H9 (cell line): Measurements from ENCODE around the gene PTPN13. TPM values are rescaled to one million over a fixed set of nuclear protein-coding genes. Genes with fewer than 3 reads are reported as not detected.

Source experiments
- DNase-seq: peaks from one replicate; pipeline ENCODE4 v3.0.0-alpha.2; 2017
- H2AFZ ChIP-seq: one replicate; pipeline ENCODE4 v1.6.1; 2013; ENCODE audit warnings: mild to moderate bottlenecking, low read length, control low read depth, moderate library complexity
- H2AK5ac ChIP-seq: 2 replicates; pipeline ENCODE4 v1.6.1; 2013; ENCODE audit warnings: low read length, control low read depth, mixed read lengths; ENCODE audit not compliant: insufficient read length
- H2BK120ac ChIP-seq: one replicate; pipeline ENCODE4 v1.6.1; 2013; ENCODE audit warnings: low read depth, mild to moderate bottlenecking, low read length, control low read depth, inconsistent platforms; ENCODE audit not compliant: poor library complexity, severe bottlenecking
- H2BK12ac ChIP-seq: 2 replicates; pipeline ENCODE4 v1.6.1; 2013; ENCODE audit warnings: low read length, control low read depth, mixed read lengths, low read depth; ENCODE audit not compliant: insufficient read length
- H2BK15ac ChIP-seq: 2 replicates; pipeline ENCODE4 v1.6.1; 2013; ENCODE audit warnings: low read depth, low read length, control low read depth
- H2BK20ac ChIP-seq: one replicate; pipeline ENCODE4 v1.6.1; 2013; ENCODE audit warnings: low read depth, mild to moderate bottlenecking, low read length, control low read depth, inconsistent platforms; ENCODE audit not compliant: poor library complexity, severe bottlenecking
- H2BK5ac ChIP-seq: 2 replicates; pipeline ENCODE4 v1.6.1; 2013; ENCODE audit warnings: low read length, control low read depth, mixed read lengths; ENCODE audit not compliant: insufficient read length
- H3K14ac ChIP-seq: 2 replicates; pipeline ENCODE4 v1.6.1; 2013; ENCODE audit warnings: low read length, control low read depth; ENCODE audit not compliant: insufficient read depth
- H3K18ac ChIP-seq: 2 replicates; pipeline ENCODE4 v1.6.1; 2013; ENCODE audit warnings: low read depth, mild to moderate bottlenecking, mixed read lengths, low read length, control low read depth; ENCODE audit not compliant: insufficient read length
- H3K23ac ChIP-seq: 2 replicates; pipeline ENCODE4 v1.6.1; 2013; ENCODE audit warnings: low read length, control low read depth, mixed read lengths, low read depth; ENCODE audit not compliant: insufficient read length
- H3K23me2 ChIP-seq: 2 replicates; pipeline ENCODE4 v1.6.1; 2013; ENCODE audit warnings: low read depth, mild to moderate bottlenecking, mixed read lengths, low read length, control low read depth; ENCODE audit not compliant: insufficient read length, poor library complexity, severe bottlenecking
- H3K27ac ChIP-seq: 2 replicates; pipeline ENCODE4 v1.5.1; 2013; ENCODE audit warnings: low read length, control low read depth, mixed read lengths, low read depth; ENCODE audit not compliant: insufficient read length
- H3K27me3 ChIP-seq: 2 replicates; pipeline ENCODE4 v1.6.1; 2013; ENCODE audit warnings: low read length, control low read depth, inconsistent platforms; ENCODE audit not compliant: insufficient read depth
- H3K4ac ChIP-seq: 2 replicates; pipeline ENCODE4 v1.6.1; 2013; ENCODE audit warnings: low read depth, mild to moderate bottlenecking, control low read depth, inconsistent platforms, low read length, moderate library complexity
- H3K4me1 ChIP-seq: 2 replicates; pipeline ENCODE4 v1.6.1; 2013; ENCODE audit warnings: low read length, control low read depth, inconsistent platforms; ENCODE audit not compliant: insufficient read depth
- H3K4me2 ChIP-seq: 2 replicates; pipeline ENCODE4 v1.6.1; 2013; ENCODE audit warnings: low read length, control low read depth, mixed read lengths; ENCODE audit not compliant: insufficient read length, insufficient read depth
- H3K56ac ChIP-seq: 2 replicates; pipeline ENCODE4 v1.6.1; 2013; ENCODE audit warnings: low read depth, mild to moderate bottlenecking, mixed read lengths, low read length, control low read depth; ENCODE audit not compliant: insufficient read length
- H3K79me1 ChIP-seq: 2 replicates; pipeline ENCODE4 v1.6.1; 2013; ENCODE audit warnings: low read depth, mild to moderate bottlenecking, moderate library complexity, low read length, control low read depth, inconsistent platforms; ENCODE audit not compliant: insufficient read depth, poor library complexity, severe bottlenecking
- H3K79me2 ChIP-seq: 2 replicates; pipeline ENCODE4 v1.6.1; 2013; ENCODE audit warnings: low read length, control low read depth, inconsistent platforms; ENCODE audit not compliant: insufficient read depth
- H3K9ac ChIP-seq: 2 replicates; pipeline ENCODE4 v1.6.1; 2013; ENCODE audit warnings: low read length, control low read depth, mixed read lengths; ENCODE audit not compliant: insufficient read length; ENCODE audit errors: extremely low read depth
- H3K9me3 ChIP-seq: one replicate; pipeline ENCODE4 v1.6.1; 2013; ENCODE audit warnings: low read depth, low read length, inconsistent platforms; ENCODE audit not compliant: control insufficient read depth
- H3T11ph ChIP-seq: one replicate; pipeline ENCODE4 v1.6.1; 2013; ENCODE audit warnings: mild to moderate bottlenecking, low read length, control low read depth, inconsistent platforms
- H4K20me1 ChIP-seq: one replicate; pipeline ENCODE4 v1.6.1; 2013; ENCODE audit not compliant: control insufficient read depth, insufficient read length, insufficient read depth
- H4K5ac ChIP-seq: 2 replicates; pipeline ENCODE4 v1.6.1; 2013; ENCODE audit warnings: low read depth, mild to moderate bottlenecking, mixed read lengths, low read length, control low read depth; ENCODE audit not compliant: insufficient read length
- H4K8ac ChIP-seq: replicated peaks from 2 replicates; pipeline ENCODE4 v1.6.1; 2013; ENCODE audit warnings: low read length, control low read depth, mixed read lengths, low read depth; ENCODE audit not compliant: insufficient read length
- H4K91ac ChIP-seq: 2 replicates; pipeline ENCODE4 v1.6.1; 2013; ENCODE audit warnings: low read depth, mild to moderate bottlenecking, moderate library complexity, mixed read lengths, low read length, control low read depth; ENCODE audit not compliant: insufficient read length
- H3K27ac Mint-ChIP-seq, 3 experiments: 2 replicates in 2 of 3; 3 replicates in 1 of 3; pipeline ENCODE4 v1.8.0; 2020 to 2021; ENCODE audit warnings: mixed read lengths in 3 of 3, mild to moderate bottlenecking in 1 of 3, moderate library complexity in 1 of 3
- H3K27me3 Mint-ChIP-seq: 2 replicates; pipeline ENCODE4 v1.8.0; 2021; ENCODE audit warnings: low read depth, mild to moderate bottlenecking, moderate library complexity, mixed read lengths
- H3K36me3 Mint-ChIP-seq, 3 experiments: 2 replicates in 2 of 3; 3 replicates in 1 of 3; pipeline ENCODE4 v1.8.0; 2020 to 2021; ENCODE audit warnings: low read depth in 3 of 3, mixed read lengths in 3 of 3; ENCODE audit not compliant: insufficient read depth in 1 of 3
- H3K4me1 Mint-ChIP-seq, 2 experiments: 2 replicates each; pipeline ENCODE4 v1.8.0; 2020; ENCODE audit warnings: mixed read lengths in 2 of 2
- H3K4me3 Mint-ChIP-seq, 2 experiments: 2 replicates in 1 of 2; 3 replicates in 1 of 2; pipeline ENCODE4 v1.8.0; 2020 to 2021; ENCODE audit warnings: mild to moderate bottlenecking in 2 of 2, mixed read lengths in 2 of 2, moderate library complexity in 1 of 2
- H3K9me3 Mint-ChIP-seq, 2 experiments: 2 replicates in 1 of 2; 3 replicates in 1 of 2; pipeline ENCODE4 v1.8.0; 2020; ENCODE audit warnings: mild to moderate bottlenecking in 2 of 2, mixed read lengths in 2 of 2, moderate library complexity in 1 of 2
- WGBS: extraction: QIAGEN DNeasy Blood & Tissue Kit; methylation state at CpG from one replicate; pipeline ENCODE4 v1.1.7; 2013; ENCODE audit warnings: missing lambda C conversion rate, low lambda C conversion rate, mixed read lengths; ENCODE audit not compliant: insufficient read length; ENCODE audit errors: extremely low coverage; 5-methylcytosine and 5-hydroxymethylcytosine counted together
- total RNA-seq: library from RNA; stranded (reverse); gene quantifications from 2 replicates; pipeline ENCODE4 v1.2.1, GENCODE V29; 2021
- TF ChIP-seq, protein P1 (sequence below): fragments of 200-600 bp; sonication (generic); conservative IDR thresholded peaks from 3 replicates; pipeline ENCODE4 v1.8.0; 2021; ENCODE audit warnings: antibody characterized with exemption, mild to moderate bottlenecking

The PTPN13 gene
- total RNA-seq, 1 experiment from 2014 or later = 34.9 TPM

DNA sequence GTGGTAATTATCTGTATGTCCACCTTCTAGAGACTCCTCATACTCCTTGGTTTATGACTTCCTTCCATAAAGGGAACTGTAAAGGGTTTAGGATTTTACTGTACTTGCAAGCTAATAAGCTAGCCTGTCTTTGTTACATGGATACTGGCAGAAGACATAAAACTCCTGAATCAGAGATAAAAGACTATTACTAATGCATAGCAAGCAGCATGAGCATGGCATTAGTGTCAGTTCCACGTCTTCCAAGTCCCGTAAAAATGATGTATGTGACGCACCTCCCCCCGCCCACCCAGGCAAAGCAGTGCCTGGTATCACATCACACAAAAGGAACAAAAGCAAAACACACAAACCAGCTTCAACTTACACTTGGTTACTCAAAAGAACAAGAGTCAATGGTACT, 184.1 kb downstream of the PTPN13 start:
- H4K5ac ChIP-seq = no peak overlapping the region
- no peak overlapping the region for H2BK12ac ChIP-seq
- no peak overlapping the region for H2BK20ac ChIP-seq
- H3K9ac ChIP-seq = no peak overlapping the region
- no peaks in the 10 kb centered on the region for H3K27me3 ChIP-seq
- no peak for DNase-seq
- H3K27ac Mint-ChIP-seq = peak overlapping the region in 1 of 3 experiments; percentile 19; a peak in 1 of 7 replicates
- H2AK5ac ChIP-seq = no peak overlapping the region
- H3K4me1 ChIP-seq = no peaks in the 10 kb centered on the region
- TF ChIP-seq, protein P1, sequence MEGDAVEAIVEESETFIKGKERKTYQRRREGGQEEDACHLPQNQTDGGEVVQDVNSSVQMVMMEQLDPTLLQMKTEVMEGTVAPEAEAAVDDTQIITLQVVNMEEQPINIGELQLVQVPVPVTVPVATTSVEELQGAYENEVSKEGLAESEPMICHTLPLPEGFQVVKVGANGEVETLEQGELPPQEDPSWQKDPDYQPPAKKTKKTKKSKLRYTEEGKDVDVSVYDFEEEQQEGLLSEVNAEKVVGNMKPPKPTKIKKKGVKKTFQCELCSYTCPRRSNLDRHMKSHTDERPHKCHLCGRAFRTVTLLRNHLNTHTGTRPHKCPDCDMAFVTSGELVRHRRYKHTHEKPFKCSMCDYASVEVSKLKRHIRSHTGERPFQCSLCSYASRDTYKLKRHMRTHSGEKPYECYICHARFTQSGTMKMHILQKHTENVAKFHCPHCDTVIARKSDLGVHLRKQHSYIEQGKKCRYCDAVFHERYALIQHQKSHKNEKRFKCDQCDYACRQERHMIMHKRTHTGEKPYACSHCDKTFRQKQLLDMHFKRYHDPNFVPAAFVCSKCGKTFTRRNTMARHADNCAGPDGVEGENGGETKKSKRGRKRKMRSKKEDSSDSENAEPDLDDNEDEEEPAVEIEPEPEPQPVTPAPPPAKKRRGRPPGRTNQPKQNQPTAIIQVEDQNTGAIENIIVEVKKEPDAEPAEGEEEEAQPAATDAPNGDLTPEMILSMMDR = no peak
- H4K8ac ChIP-seq = no peak overlapping the region
- no peak overlapping the region for H4K91ac ChIP-seq
- no peak overlapping the region for H3K18ac ChIP-seq
- H3K23me2 ChIP-seq = no peaks in the 10 kb centered on the region
- H3K23ac ChIP-seq = no peak overlapping the region
- H3K56ac ChIP-seq = no peak overlapping the region
- no peaks in the 10 kb centered on the region for H3K79me1 ChIP-seq
- peaks cover 2 to 3% of the 10 kb centered on the region in 2 experiments; a peak in 3 of 4 replicates for H3K4me1 Mint-ChIP-seq
- H3K14ac ChIP-seq = no peak overlapping the region
- no peaks in the 10 kb centered on the region for H3K9me3 Mint-ChIP-seq
- H2AFZ ChIP-seq = no peak overlapping the region
- no peak overlapping the region for H2BK120ac ChIP-seq
- H3K4me2 ChIP-seq = no peak overlapping the region
- no peak overlapping the region for H3K4ac ChIP-seq
- no peaks in the 10 kb centered on the region for H3K79me2 ChIP-seq
- no peaks in the 10 kb centered on the region for H3K9me3 ChIP-seq
- no peak overlapping the region for H2BK15ac ChIP-seq
- no peak overlapping the region for H3T11ph ChIP-seq
- no peaks in the 10 kb centered on the region for H3K27me3 Mint-ChIP-seq
- H2BK5ac ChIP-seq = no peak overlapping the region
- WGBS = no CpG with 5 or more reads among the region's 4 CpGs
- H3K4me3 Mint-ChIP-seq = no peak overlapping the region
- H3K36me3 Mint-ChIP-seq = peaks cover 21 to 40% (median 32%) of the 10 kb centered on the region in 3 experiments
- H3K27ac ChIP-seq = no peak overlapping the region
- H4K20me1 ChIP-seq = no peaks in the 10 kb centered on the region
